GM23338 (cell line): Measurements from ENCODE around the gene KCTD17. TPM values are rescaled to one million over a fixed set of nuclear protein-coding genes. Genes with fewer than 3 reads are reported as not detected.

Experiments used
- ATAC-seq: fragments of 200-7000 bp; cut with Tn5 transposase; 3 replicates; pipeline ENCODE4 v1.9.1; 2020
- DNase-seq: peaks from one replicate; pipeline ENCODE4 v3.0.0-alpha.2; 2015; ENCODE audit warnings: low spot score
- H2AFZ ChIP-seq: fragments of 200-600 bp; sonication (generic); 2 replicates; pipeline ENCODE4 v1.8.0; 2016; ENCODE audit warnings: antibody characterized with exemption, mild to moderate bottlenecking, moderate library complexity
- H3F3A ChIP-seq: fragments of 200-600 bp; sonication (generic); replicated peaks from 2 replicates; pipeline ENCODE4 v1.8.0; 2017; ENCODE audit warnings: antibody characterized with exemption, mixed run types, low read depth
- H3K27ac ChIP-seq: fragments of 200-600 bp; sonication (generic); 2 replicates; pipeline ENCODE4 v1.6.1; 2016; ENCODE audit warnings: low read depth
- H3K27me3 ChIP-seq: fragments of 200-600 bp; sonication (generic); 2 replicates; pipeline ENCODE4 v1.8.0; 2016; ENCODE audit warnings: mild to moderate bottlenecking, mixed run types, moderate library complexity; ENCODE audit not compliant: insufficient read depth
- H3K36me3 ChIP-seq: fragments of 200-600 bp; sonication (generic); 2 replicates; pipeline ENCODE4 v1.8.0; 2016; ENCODE audit warnings: mild to moderate bottlenecking; ENCODE audit not compliant: insufficient read depth
- H3K4me1 ChIP-seq: fragments of 200-600 bp; sonication (generic); 2 replicates; pipeline ENCODE4 v1.8.0; 2016; ENCODE audit warnings: mild to moderate bottlenecking, moderate library complexity; ENCODE audit not compliant: insufficient read depth
- H3K4me2 ChIP-seq: fragments of 200-600 bp; sonication (generic); 2 replicates; pipeline ENCODE4 v1.7.1; 2017; ENCODE audit warnings: mixed run types
- H3K4me3 ChIP-seq: fragments of 200-600 bp; sonication (generic); 2 replicates; pipeline ENCODE4 v1.6.1; 2016; ENCODE audit warnings: mixed run types
- H3K79me2 ChIP-seq: fragments of 200-600 bp; sonication (generic); replicated peaks from 2 replicates; pipeline ENCODE4 v1.8.0; 2017; ENCODE audit warnings: mild to moderate bottlenecking; ENCODE audit not compliant: insufficient read depth
- H3K9me2 ChIP-seq: fragments of 200-600 bp; sonication (generic); 2 replicates; pipeline ENCODE4 v1.8.0; 2017; ENCODE audit not compliant: insufficient read depth
- H4K20me1 ChIP-seq: fragments of 200-600 bp; sonication (generic); replicated peaks from 2 replicates; pipeline ENCODE4 v1.8.0; 2017; ENCODE audit warnings: mild to moderate bottlenecking; ENCODE audit not compliant: insufficient read depth
- H3K27ac Mint-ChIP-seq: 2 replicates; pipeline ENCODE4 v1.8.0; 2020; ENCODE audit warnings: inconsistent platforms, mild to moderate bottlenecking, moderate library complexity, mixed read lengths
- H3K27me3 Mint-ChIP-seq: 3 replicates; pipeline ENCODE4 v1.8.0; 2022; ENCODE audit warnings: low read depth, mild to moderate bottlenecking, moderate library complexity, mixed read lengths, inconsistent platforms; ENCODE audit not compliant: insufficient read depth, poor library complexity
- H3K36me3 Mint-ChIP-seq: 3 replicates; pipeline ENCODE4 v1.8.0; 2021; ENCODE audit warnings: low read depth, mild to moderate bottlenecking, inconsistent platforms, moderate library complexity, mixed read lengths
- H3K4me1 Mint-ChIP-seq: 3 replicates; pipeline ENCODE4 v1.8.0; 2020; ENCODE audit warnings: mild to moderate bottlenecking, inconsistent platforms, mixed read lengths
- H3K4me3 Mint-ChIP-seq: 3 replicates; pipeline ENCODE4 v1.8.0; 2021; ENCODE audit warnings: moderate library complexity, mild to moderate bottlenecking, inconsistent platforms, mixed read lengths
- H3K9me3 Mint-ChIP-seq: 3 replicates; pipeline ENCODE4 v1.8.0; 2020; ENCODE audit warnings: moderate library complexity, mild to moderate bottlenecking, inconsistent platforms, mixed read lengths
- CREB1 ChIP-seq: fragments of 250-450 bp; sonication (Bioruptor Pico); IDR thresholded peaks from 2 replicates; pipeline ENCODE4 v1.5.0; 2020; ENCODE audit warnings: low read depth, mild to moderate bottlenecking, moderate library complexity
- EZH2 ChIP-seq: fragments of 200-600 bp; sonication (generic); IDR thresholded peaks from one replicate; pipeline ENCODE4 v1.8.0; 2017; ENCODE audit warnings: antibody characterized with exemption, mild to moderate bottlenecking, low read depth; ENCODE audit not compliant: unreplicated experiment
- EZH2phosphoT487 ChIP-seq: fragments of 200-600 bp; sonication (generic); IDR thresholded peaks from one replicate; pipeline ENCODE4 v1.8.1; 2018; ENCODE audit warnings: antibody characterized with exemption; ENCODE audit not compliant: unreplicated experiment
- JUNB ChIP-seq: IDR thresholded peaks from one replicate; pipeline ENCODE4 v1.6.1; 2016; ENCODE audit warnings: antibody characterized with exemption; ENCODE audit not compliant: unreplicated experiment
- NANOG ChIP-seq: IDR thresholded peaks from 2 replicates; pipeline ENCODE4 v1.6.1; 2016; ENCODE audit warnings: antibody characterized with exemption, borderline replicate concordance
- POLR2AphosphoS5 ChIP-seq: IDR thresholded peaks from 2 replicates; pipeline ENCODE4 v1.6.1; 2016; ENCODE audit warnings: antibody characterized with exemption, low read depth
- REST ChIP-seq: IDR thresholded peaks from one replicate; pipeline ENCODE4 v1.6.1; 2018; ENCODE audit warnings: antibody characterized with exemption; ENCODE audit not compliant: unreplicated experiment
- STAT1 ChIP-seq: IDR thresholded peaks from one replicate; pipeline ENCODE4 v1.6.1; 2016; ENCODE audit warnings: antibody characterized with exemption; ENCODE audit not compliant: unreplicated experiment
- ZNF114 ChIP-seq: fragments of 250-450 bp; sonication (Bioruptor Pico); IDR thresholded peaks from 2 replicates; pipeline ENCODE4 v1.5.0; 2020; ENCODE audit warnings: mild to moderate bottlenecking, moderate library complexity
- ZNF331 ChIP-seq: fragments of 250-450 bp; sonication (Bioruptor Pico); IDR thresholded peaks from 2 replicates; pipeline ENCODE4 v1.5.0; 2020; ENCODE audit warnings: low read depth, mild to moderate bottlenecking, moderate library complexity
- polyA plus RNA-seq: library from polyadenylated mRNA; unstranded; fragments of >200 nt; fragmentation: Nextera tagmentation; extraction: Ambion mirVana; gene quantifications from 2 replicates; pipeline ENCODE4 v1.2.1, GENCODE V29; 2016
- total RNA-seq: library from RNA; depleted of rRNA; stranded (reverse); fragments of >200 nt; shearing (Covaris generic); gene quantifications from 2 replicates; pipeline ENCODE4 v1.2.3, GENCODE V29; 2014
- TF ChIP-seq, protein P1 (sequence below): IDR thresholded peaks from 2 replicates; pipeline ENCODE4 v1.6.1; 2016; ENCODE audit warnings: antibody characterized with exemption
- TF ChIP-seq, protein P2 (sequence below): fragments of 250-450 bp; sonication (Bioruptor Pico); IDR thresholded peaks from 2 replicates; pipeline ENCODE4 v1.5.0; 2020; ENCODE audit warnings: mild to moderate bottlenecking, moderate library complexity
- TF ChIP-seq, protein P3 (sequence below), 2 experiments: fragments of 200-600 bp in 1 of 2; sonication (generic) in 1 of 2; conservative IDR thresholded peaks; 2 replicates each; pipeline versions ENCODE4 v1.5.1 to v1.6.1; 2016 to 2017; ENCODE audit warnings: antibody characterized with exemption in 2 of 2, low read depth in 2 of 2, mild to moderate bottlenecking in 2 of 2, moderate library complexity in 1 of 2

KCTD17 gene
- total and polyA plus RNA-seq, 2 experiments from 2014 or later = 25.1 to 35.0 TPM

DNA sequence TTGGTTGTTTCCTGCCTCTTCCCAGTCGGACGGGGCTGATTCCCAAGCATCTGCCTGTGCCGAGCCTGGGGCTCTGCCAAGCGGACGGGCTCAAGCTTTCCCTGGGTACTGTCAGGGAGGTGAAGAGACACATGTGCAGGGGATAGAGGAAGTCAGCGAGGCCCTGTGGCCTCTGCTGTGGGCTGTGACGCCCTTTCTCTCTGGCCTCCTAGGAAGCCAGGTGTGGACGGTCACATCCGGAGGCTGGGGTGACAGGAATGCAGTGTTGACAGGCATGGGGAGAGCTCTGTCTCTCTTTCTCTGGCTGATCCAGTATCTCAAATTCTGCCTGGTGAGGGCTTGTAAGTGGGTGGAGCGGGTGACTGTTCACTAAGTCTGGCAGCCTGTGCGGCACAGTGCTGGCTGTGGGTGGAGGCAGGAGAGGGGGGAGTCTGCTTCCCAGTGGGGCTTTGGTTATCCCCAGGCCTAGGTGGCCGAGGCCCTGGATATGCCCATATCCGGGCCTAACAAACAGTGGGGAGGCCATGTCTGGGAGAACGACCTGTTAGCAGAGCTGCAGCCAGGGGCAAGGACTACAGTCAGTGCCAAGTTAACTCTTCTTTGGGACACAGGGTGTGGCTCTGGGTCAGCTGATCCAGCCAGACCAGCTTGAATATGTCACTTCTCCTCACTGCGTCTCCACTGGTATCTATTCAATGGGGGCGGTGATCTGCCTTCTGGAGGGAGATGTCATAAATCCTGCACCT lies 1.9 kb downstream of the KCTD17 start:
- Mint-ChIP-seq H3K27ac (no peak overlapping the region), H3K27me3 (peaks cover 11% of the 10 kb centered on the region), H3K4me3 (no peak overlapping the region; the same call in 2 of the 3 replicates), H3K9me3 (no peaks in the 10 kb centered on the region), H3K4me1 (peaks cover 6% of the 10 kb centered on the region), H3K36me3 (peaks cover 14% of the 10 kb centered on the region; the same call in 2 of the 3 replicates)
- Histone ChIP-seq H2AFZ (no peak overlapping the region), H3F3A (no peaks in the 10 kb centered on the region), H3K27ac (no peak overlapping the region), H3K27me3 (peaks cover 4% of the 10 kb centered on the region; the same call in 1 of the 2 replicates), H4K20me1 (0 out of 2 replicates have a peak, but pooled peaks cover 5% of the 10 kb centered on the region), H3K79me2 (no peaks in the 10 kb centered on the region), H3K9me2 (no peaks in the 10 kb centered on the region), H3K4me2 (no peak overlapping the region), H3K4me1 (peaks cover 3% of the 10 kb centered on the region; the same call in 1 of the 2 replicates), H3K36me3 (no peaks in the 10 kb centered on the region; the same call in 1 of the 2 replicates), H3K4me3 (no peak overlapping the region)
- TF ChIP-seq STAT1 = no peak
- TF ChIP-seq, protein P1, sequence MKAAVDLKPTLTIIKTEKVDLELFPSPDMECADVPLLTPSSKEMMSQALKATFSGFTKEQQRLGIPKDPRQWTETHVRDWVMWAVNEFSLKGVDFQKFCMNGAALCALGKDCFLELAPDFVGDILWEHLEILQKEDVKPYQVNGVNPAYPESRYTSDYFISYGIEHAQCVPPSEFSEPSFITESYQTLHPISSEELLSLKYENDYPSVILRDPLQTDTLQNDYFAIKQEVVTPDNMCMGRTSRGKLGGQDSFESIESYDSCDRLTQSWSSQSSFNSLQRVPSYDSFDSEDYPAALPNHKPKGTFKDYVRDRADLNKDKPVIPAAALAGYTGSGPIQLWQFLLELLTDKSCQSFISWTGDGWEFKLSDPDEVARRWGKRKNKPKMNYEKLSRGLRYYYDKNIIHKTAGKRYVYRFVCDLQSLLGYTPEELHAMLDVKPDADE = no peak
- TF ChIP-seq POLR2AphosphoS5 = no peak
- TF ChIP-seq CREB1 (CRISPR knock-in tag) = no peak
- no peak for TF ChIP-seq REST
- TF ChIP-seq, protein P2, sequence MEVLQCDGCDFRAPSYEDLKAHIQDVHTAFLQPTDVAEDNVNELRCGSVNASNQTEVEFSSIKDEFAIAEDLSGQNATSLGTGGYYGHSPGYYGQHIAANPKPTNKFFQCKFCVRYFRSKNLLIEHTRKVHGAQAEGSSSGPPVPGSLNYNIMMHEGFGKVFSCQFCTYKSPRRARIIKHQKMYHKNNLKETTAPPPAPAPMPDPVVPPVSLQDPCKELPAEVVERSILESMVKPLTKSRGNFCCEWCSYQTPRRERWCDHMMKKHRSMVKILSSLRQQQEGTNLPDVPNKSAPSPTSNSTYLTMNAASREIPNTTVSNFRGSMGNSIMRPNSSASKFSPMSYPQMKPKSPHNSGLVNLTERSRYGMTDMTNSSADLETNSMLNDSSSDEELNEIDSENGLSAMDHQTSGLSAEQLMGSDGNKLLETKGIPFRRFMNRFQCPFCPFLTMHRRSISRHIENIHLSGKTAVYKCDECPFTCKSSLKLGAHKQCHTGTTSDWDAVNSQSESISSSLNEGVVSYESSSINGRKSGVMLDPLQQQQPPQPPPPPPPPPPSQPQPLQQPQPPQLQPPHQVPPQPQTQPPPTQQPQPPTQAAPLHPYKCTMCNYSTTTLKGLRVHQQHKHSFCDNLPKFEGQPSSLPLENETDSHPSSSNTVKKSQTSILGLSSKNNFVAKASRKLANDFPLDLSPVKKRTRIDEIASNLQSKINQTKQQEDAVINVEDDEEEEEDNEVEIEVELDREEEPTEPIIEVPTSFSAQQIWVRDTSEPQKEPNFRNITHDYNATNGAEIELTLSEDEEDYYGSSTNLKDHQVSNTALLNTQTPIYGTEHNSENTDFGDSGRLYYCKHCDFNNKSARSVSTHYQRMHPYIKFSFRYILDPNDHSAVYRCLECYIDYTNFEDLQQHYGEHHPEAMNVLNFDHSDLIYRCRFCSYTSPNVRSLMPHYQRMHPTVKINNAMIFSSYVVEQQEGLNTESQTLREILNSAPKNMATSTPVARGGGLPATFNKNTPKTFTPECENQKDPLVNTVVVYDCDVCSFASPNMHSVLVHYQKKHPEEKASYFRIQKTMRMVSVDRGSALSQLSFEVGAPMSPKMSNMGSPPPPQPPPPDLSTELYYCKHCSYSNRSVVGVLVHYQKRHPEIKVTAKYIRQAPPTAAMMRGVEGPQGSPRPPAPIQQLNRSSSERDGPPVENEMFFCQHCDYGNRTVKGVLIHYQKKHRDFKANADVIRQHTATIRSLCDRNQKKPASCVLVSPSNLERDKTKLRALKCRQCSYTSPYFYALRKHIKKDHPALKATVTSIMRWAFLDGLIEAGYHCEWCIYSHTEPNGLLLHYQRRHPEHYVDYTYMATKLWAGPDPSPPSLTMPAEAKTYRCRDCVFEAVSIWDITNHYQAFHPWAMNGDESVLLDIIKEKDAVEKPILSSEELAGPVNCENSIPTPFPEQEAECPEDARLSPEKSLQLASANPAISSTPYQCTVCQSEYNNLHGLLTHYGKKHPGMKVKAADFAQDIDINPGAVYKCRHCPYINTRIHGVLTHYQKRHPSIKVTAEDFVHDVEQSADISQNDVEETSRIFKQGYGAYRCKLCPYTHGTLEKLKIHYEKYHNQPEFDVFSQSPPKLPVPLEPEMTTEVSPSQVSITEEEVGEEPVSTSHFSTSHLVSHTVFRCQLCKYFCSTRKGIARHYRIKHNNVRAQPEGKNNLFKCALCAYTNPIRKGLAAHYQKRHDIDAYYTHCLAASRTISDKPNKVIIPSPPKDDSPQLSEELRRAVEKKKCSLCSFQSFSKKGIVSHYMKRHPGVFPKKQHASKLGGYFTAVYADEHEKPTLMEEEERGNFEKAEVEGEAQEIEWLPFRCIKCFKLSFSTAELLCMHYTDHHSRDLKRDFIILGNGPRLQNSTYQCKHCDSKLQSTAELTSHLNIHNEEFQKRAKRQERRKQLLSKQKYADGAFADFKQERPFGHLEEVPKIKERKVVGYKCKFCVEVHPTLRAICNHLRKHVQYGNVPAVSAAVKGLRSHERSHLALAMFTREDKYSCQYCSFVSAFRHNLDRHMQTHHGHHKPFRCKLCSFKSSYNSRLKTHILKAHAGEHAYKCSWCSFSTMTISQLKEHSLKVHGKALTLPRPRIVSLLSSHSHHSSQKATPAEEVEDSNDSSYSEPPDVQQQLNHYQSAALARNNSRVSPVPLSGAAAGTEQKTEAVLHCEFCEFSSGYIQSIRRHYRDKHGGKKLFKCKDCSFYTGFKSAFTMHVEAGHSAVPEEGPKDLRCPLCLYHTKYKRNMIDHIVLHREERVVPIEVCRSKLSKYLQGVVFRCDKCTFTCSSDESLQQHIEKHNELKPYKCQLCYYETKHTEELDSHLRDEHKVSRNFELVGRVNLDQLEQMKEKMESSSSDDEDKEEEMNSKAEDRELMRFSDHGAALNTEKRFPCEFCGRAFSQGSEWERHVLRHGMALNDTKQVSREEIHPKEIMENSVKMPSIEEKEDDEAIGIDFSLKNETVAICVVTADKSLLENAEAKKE (CRISPR knock-in tag) = no peak
- TF ChIP-seq NANOG = no peak
- TF ChIP-seq EZH2phosphoT487 = no peak
- no peak for TF ChIP-seq ZNF114 (CRISPR knock-in tag)
- TF ChIP-seq, protein P3, sequence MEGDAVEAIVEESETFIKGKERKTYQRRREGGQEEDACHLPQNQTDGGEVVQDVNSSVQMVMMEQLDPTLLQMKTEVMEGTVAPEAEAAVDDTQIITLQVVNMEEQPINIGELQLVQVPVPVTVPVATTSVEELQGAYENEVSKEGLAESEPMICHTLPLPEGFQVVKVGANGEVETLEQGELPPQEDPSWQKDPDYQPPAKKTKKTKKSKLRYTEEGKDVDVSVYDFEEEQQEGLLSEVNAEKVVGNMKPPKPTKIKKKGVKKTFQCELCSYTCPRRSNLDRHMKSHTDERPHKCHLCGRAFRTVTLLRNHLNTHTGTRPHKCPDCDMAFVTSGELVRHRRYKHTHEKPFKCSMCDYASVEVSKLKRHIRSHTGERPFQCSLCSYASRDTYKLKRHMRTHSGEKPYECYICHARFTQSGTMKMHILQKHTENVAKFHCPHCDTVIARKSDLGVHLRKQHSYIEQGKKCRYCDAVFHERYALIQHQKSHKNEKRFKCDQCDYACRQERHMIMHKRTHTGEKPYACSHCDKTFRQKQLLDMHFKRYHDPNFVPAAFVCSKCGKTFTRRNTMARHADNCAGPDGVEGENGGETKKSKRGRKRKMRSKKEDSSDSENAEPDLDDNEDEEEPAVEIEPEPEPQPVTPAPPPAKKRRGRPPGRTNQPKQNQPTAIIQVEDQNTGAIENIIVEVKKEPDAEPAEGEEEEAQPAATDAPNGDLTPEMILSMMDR (conservative IDR thresholded peaks at IDR 0.05; ENCODE audit: low read depth in 2 of 2) = no peak
- no peak for TF ChIP-seq EZH2
- TF ChIP-seq JUNB = no peak
- TF ChIP-seq ZNF331 (CRISPR knock-in tag) = no peak
- ATAC-seq = no peak
- DNase-seq = no peak
